OCI-LY3 (cell line): ENCODE results near the gene EAF2.

Source experiments
- H2AFZ ChIP-seq: fragments of 200-600, 300-600 bp; shearing (Covaris generic); 2 replicates; pipeline ENCODE4 v1.6.0; 2014; ENCODE audit warnings: antibody characterized with exemption, low read depth, low read length
- H3K27ac ChIP-seq: fragments of 200-600, 300-600 bp; sonication (generic); 2 replicates; pipeline ENCODE4 v1.5.1; 2014; ENCODE audit warnings: mild to moderate bottlenecking, low read length, moderate library complexity, mixed read lengths
- H3K27me3 ChIP-seq: fragments of 200-600, 300-600 bp; sonication (generic); 2 replicates; pipeline ENCODE4 v1.6.1; 2014; ENCODE audit warnings: low read depth, low read length, mixed read lengths
- H3K36me3 ChIP-seq: fragments of 200-600, 300-600 bp; sonication (generic); replicated peaks from 2 replicates; pipeline ENCODE3; 2014; ENCODE audit warnings: low read depth, low read length, mixed read lengths
- H3K4me1 ChIP-seq: fragments of 300-600, 200-600 bp; sonication (generic); 2 replicates; pipeline ENCODE4 v1.6.1; 2014; ENCODE audit warnings: low read length, mixed read lengths
- H3K4me2 ChIP-seq: fragments of 200-600, 300-600 bp; sonication (generic); 2 replicates; pipeline ENCODE4 v1.6.1; 2014; ENCODE audit warnings: low read length, mixed read lengths
- H3K4me3 ChIP-seq: fragments of 300-600, 200-600 bp; sonication (generic); 2 replicates; pipeline ENCODE4 v1.5.1; 2014; ENCODE audit warnings: antibody characterized with exemption, mild to moderate bottlenecking, low read length, moderate library complexity
- H3K79me2 ChIP-seq: fragments of 300-600, 200-600 bp; shearing (Covaris generic); 2 replicates; pipeline ENCODE4 v1.6.1; 2014; ENCODE audit warnings: mild to moderate bottlenecking, low read length, mixed read lengths
- H3K9ac ChIP-seq: fragments of 300-600, 200-600 bp; shearing (Covaris generic); 2 replicates; pipeline ENCODE4 v1.6.0; 2014; ENCODE audit warnings: mild to moderate bottlenecking, low read length, moderate library complexity
- H3K9me3 ChIP-seq: fragments of 200-600, 300-600 bp; shearing (Covaris generic); 2 replicates; pipeline ENCODE4 v1.6.1; 2014; ENCODE audit warnings: low read length, mixed read lengths; ENCODE audit not compliant: insufficient read depth
- H4K20me1 ChIP-seq: fragments of 200-600, 300-600 bp; sonication (generic); 2 replicates; pipeline ENCODE4 v1.6.1; 2016; ENCODE audit warnings: low read length, mixed read lengths; ENCODE audit not compliant: insufficient read depth
- EZH2phosphoT487 ChIP-seq: fragments of 200-600 bp; shearing (Covaris generic); IDR thresholded peaks from 2 replicates; pipeline ENCODE4 v1.6.1; 2018; ENCODE audit warnings: antibody characterized with exemption, mixed run types, low read depth
- TF ChIP-seq, protein P1 (sequence below): fragments of 200-600, 300-600 bp; sonication (generic); IDR thresholded peaks from 2 replicates; pipeline ENCODE4 v1.5.1; 2014; ENCODE audit warnings: antibody characterized with exemption, low read length, low read depth

The EAF2 gene

GRCh38 chr3:121885386-121885785 is 50.4 kb downstream of the EAF2 start:
- no peaks in the 10 kb centered on the region for H3K9me3 ChIP-seq
- peaks cover 9% of the 10 kb centered on the region for H3K4me1 ChIP-seq
- no peak overlapping the region for H2AFZ ChIP-seq
- no peaks in the 10 kb centered on the region for H4K20me1 ChIP-seq
- no peak for TF ChIP-seq EZH2phosphoT487
- TF ChIP-seq, protein P1, sequence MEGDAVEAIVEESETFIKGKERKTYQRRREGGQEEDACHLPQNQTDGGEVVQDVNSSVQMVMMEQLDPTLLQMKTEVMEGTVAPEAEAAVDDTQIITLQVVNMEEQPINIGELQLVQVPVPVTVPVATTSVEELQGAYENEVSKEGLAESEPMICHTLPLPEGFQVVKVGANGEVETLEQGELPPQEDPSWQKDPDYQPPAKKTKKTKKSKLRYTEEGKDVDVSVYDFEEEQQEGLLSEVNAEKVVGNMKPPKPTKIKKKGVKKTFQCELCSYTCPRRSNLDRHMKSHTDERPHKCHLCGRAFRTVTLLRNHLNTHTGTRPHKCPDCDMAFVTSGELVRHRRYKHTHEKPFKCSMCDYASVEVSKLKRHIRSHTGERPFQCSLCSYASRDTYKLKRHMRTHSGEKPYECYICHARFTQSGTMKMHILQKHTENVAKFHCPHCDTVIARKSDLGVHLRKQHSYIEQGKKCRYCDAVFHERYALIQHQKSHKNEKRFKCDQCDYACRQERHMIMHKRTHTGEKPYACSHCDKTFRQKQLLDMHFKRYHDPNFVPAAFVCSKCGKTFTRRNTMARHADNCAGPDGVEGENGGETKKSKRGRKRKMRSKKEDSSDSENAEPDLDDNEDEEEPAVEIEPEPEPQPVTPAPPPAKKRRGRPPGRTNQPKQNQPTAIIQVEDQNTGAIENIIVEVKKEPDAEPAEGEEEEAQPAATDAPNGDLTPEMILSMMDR = no peak
- no peaks in the 10 kb centered on the region for H3K79me2 ChIP-seq
- no peak overlapping the region for H3K4me2 ChIP-seq
- H3K9ac ChIP-seq = no peak overlapping the region
- H3K27me3 ChIP-seq = no peaks in the 10 kb centered on the region
- no peak overlapping the region for H3K4me3 ChIP-seq
- H3K36me3 ChIP-seq = no peaks in the 10 kb centered on the region
- no peak overlapping the region for H3K27ac ChIP-seq

GRCh38 chr3:121894301-121894990 is 59.4 kb downstream of the EAF2 start, which contains the start of gene SLC15A2:
TSS of gene SLC15A2 (plus strand) at chr3:121894401. CDS start at chr3:121894477, 76 bp downstream.
- Histone ChIP-seq H4K20me1 (no peaks in the 10 kb centered on the region), H3K9me3 (no peaks in the 10 kb centered on the region), H3K4me1 (no peaks in the 10 kb centered on the region), H3K27me3 (no peaks in the 10 kb centered on the region), H3K36me3 (peaks cover 22% of the 10 kb centered on the region), H3K9ac (no peak within 1 kb of the TSS), H3K4me2 (no peak within 1 kb of the TSS), H3K27ac (no peak within 1 kb of the TSS), H3K79me2 (no peaks in the 10 kb centered on the region), H2AFZ (no peak within 1 kb of the TSS), H3K4me3 (no peak within 1 kb of the TSS)
- TF ChIP-seq, protein P1 = no peak
- no peak for TF ChIP-seq EZH2phosphoT487

GRCh38 chr3:121895121-121895520 is 60.1 kb downstream of the EAF2 start:
- Histone ChIP-seq H3K4me1 (no peaks in the 10 kb centered on the region), H2AFZ (no peak overlapping the region), H3K27ac (no peak overlapping the region), H3K4me3 (no peak overlapping the region), H3K27me3 (no peaks in the 10 kb centered on the region), H3K4me2 (no peak overlapping the region), H3K9me3 (no peaks in the 10 kb centered on the region), H3K9ac (no peak overlapping the region), H3K79me2 (no peaks in the 10 kb centered on the region), H3K36me3 (peaks cover 22% of the 10 kb centered on the region), H4K20me1 (no peaks in the 10 kb centered on the region)
- TF ChIP-seq EZH2phosphoT487 = no peak
- TF ChIP-seq, protein P1 = no peak

DNA sequence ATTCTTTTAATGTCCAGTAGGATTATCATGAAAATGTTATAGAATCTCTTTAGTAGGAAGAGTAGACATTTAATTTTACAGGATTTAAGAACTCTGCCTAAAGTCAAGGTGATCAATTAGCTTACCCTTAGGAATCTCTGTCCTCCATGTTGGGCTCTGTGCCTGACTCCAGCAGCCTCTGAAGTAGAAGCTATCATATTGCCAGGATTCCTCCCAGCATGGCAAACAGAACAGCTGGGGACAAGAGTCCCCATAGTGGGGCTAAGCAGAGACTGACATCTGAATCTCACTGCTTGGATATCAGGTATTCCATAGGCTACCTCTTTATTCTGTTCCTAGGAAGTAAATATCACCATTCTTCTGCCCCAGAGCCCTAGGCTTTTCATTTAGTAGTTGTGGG is 60.7 kb downstream of the EAF2 start:
- Histone ChIP-seq H3K9me3 (no peaks in the 10 kb centered on the region), H2AFZ (no peak overlapping the region), H3K27ac (no peak overlapping the region), H3K4me2 (no peak overlapping the region), H3K4me1 (no peaks in the 10 kb centered on the region), H3K36me3 (peaks cover 22% of the 10 kb centered on the region), H3K27me3 (no peaks in the 10 kb centered on the region), H3K79me2 (no peaks in the 10 kb centered on the region), H3K4me3 (no peak overlapping the region), H3K9ac (no peak overlapping the region), H4K20me1 (no peaks in the 10 kb centered on the region)
- TF ChIP-seq, protein P1 = no peak
- no peak for TF ChIP-seq EZH2phosphoT487
